NCI-H1048 (cell line): ENCODE measurements around the gene COL27A1.

ENCODE experiments used
- DNase-seq: peaks from one replicate; lab custom pipeline; 2025; lab: John Stamatoyannopoulos, UW

Gene COL27A1

GRCh38 chr9:114155263-114155994 is at the start of gene COL27A1:
Gene COL27A1 (plus strand): TSS chr9:114155537. CDS start chr9:114155951, 414 bp downstream.
- peak; percentile 41 for DNase-seq

- DNase-seq: no peak
Observed at GRCh38 chr9:114107286-114108001, 47.9 kb upstream of the COL27A1 start.

GRCh38 chr9:114108016-114108833 is 47.1 kb upstream of the COL27A1 start:
- DNase-seq: peak; percentile 64

- DNase-seq: no peak
Observed at GRCh38 chr9:114109124-114109523, 46.2 kb upstream of the COL27A1 start.

GRCh38 chr9:114110180-114110579 is 45.2 kb upstream of the COL27A1 start:
- no peak for DNase-seq

- no peak for DNase-seq
Observed at GRCh38 chr9:114112325-114112724, 43.0 kb upstream of the COL27A1 start.

- DNase-seq: no peak
Observed at GRCh38 chr9:114112778-114113584, 42.4 kb upstream of the COL27A1 start.

GRCh38 chr9:114114364-114114763 is 41.0 kb upstream of the COL27A1 start:
- no peak for DNase-seq

- no peak for DNase-seq
Observed at GRCh38 chr9:114115654-114116125, 39.6 kb upstream of the COL27A1 start.

GRCh38 chr9:114116126-114116747 is 39.1 kb upstream of the COL27A1 start:
- no peak for DNase-seq

- no peak for DNase-seq
Observed at GRCh38 chr9:114117614-114117995, 37.7 kb upstream of the COL27A1 start.

GRCh38 chr9:114117996-114118830 is 37.1 kb upstream of the COL27A1 start:
- peak; percentile 43 for DNase-seq

GRCh38 chr9:114119242-114120191 is 35.8 kb upstream of the COL27A1 start:
- no peak for DNase-seq

- no peak for DNase-seq
Observed at GRCh38 chr9:114120192-114121014, 34.9 kb upstream of the COL27A1 start.

GRCh38 chr9:114121227-114122135 is 33.9 kb upstream of the COL27A1 start:
- DNase-seq: no peak

GRCh38 chr9:114122136-114123027 is 33.0 kb upstream of the COL27A1 start:
- no peak for DNase-seq
